RPMI7951 (cell line): ENCODE data around the gene KCNMA1. TPM values are rescaled to one million over a fixed set of nuclear protein-coding genes. Genes with fewer than 3 reads are reported as not detected.
A peak's percentile ranks its signal among the peaks of the same experiment; 100 is the strongest.
"Not testable (repeated sequence)": the region's sequence is repeated elsewhere in the genome, so short reads cannot be mapped to it uniquely, and the experiment has no call there.

ENCODE experiments used
- DNase-seq: peaks from one replicate; pipeline ENCODE4 v3.0.0-alpha.2; 2012; ENCODE audit warnings: low read depth
- total RNA-seq: library from RNA; depleted of rRNA; stranded (reverse); fragments of >200 nt; shearing (Covaris generic); gene quantifications from 2 replicates; pipeline ENCODE4 v1.2.3, GENCODE V29; 2014

The KCNMA1 gene
- total RNA-seq, 1 experiment from 2014 or later = 47.7 TPM

DNA sequence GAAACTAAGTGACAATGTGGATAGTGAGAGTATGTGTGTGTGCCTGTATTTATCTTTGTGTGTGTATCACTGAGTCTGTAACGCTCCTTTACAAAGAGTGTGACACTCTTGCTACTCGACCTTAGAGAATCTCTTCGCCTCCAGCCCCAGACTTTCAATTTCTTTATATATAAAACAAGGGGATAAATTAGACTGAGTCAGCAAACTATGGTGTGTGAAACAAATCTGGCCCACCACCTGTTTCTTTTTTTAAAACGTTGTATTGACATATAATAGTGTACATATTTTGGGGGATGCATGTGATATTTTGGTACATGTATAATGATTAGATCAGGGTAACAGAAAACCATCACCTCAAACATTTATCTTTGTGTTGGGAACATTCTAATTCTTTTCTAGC lies 240.5 kb downstream of the KCNMA1 start:
- no peak for DNase-seq

DNA sequence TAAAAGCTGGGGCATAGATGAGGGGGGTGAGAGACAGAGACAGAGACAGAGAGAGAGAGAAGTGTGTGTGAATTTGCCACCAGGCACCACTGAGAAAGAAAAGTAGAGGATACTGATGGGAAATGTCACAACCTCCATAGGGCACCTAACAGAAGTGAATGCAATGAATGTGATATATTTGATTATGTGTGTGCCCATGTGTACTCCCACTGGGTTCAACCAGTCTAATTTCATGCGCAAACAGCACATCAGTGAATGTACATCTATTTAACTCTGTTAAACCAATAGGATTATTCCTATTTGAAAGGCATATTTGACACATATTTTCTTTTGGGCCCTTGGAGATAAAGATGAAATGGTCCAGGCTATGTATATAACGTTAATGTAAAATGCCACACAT lies 241.3 kb downstream of the KCNMA1 start:
- DNase-seq = no peak

DNA sequence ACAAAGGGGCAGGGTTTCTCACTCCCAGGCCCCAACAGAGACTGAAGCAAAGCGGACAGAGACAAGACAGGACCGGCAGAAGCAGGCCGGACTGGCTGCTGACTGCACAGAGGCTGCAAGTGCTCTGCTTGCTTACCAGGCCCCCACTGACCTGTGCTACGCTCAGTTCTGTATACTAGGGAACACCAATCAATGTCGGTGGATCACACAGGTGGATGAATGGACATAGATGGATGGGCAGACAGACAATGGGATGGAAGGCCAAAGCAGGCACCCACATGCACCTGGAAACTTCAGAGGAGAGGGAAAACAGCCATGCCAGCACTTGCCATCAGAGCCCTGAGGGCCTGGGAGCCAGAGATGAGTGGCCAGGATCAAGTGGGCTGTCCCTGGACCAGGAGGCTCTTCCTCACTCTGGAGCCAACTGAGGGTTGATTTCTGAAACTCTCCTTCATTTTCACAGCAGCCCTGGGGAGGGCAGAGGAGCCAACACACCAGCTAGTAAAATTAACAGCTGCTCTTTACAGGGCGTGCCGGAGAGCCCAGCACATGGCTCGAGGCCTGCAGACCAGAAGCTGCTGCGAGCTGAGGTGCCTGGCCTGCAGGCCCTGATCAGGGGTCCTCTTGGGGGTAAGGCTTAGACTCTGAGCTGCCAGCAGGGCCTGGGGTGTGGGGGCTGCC lies 243.6 kb downstream of the KCNMA1 start:
- DNase-seq = peak; percentile 52

DNA sequence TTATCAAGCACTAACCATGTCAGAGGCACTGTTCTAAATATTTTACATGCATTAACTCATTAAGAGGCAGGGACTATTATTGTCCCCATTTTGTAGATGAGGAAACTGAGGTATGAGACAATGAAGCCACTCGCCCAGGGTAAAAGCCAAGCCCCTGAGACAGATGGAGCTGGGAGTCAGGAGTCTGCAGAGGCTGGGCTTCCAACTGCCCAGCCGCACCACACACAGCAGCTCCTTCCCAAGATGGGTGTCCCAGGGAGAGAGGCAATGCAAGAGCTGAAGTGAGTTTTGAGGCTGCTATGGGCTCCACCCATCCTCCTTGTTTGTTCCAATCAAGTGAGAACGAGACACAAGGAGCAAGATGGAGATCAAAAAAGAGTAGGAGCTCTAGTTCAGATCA lies 244.2 kb downstream of the KCNMA1 start:
- DNase-seq = no peak

DNA sequence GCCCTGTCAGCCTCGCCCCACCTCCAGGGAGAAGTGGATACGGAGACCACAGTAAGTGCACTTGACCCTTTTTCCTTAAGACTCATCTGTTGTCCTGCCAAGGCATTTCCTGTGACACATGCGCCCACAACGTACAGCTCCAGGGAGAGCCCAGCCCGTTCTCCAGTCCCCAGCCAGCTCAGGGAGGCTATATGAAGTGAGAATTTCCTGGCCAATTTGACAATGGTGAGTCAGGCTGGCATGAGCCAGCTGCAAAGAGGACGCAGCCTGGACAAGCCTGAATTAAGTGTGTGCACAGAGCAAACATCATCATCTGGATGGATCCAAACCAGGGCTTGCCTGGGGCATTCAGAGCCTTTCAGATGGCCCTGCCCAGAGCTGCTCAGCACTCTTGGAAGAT lies 244.8 kb downstream of the KCNMA1 start:
- DNase-seq = peak; percentile 99

DNA sequence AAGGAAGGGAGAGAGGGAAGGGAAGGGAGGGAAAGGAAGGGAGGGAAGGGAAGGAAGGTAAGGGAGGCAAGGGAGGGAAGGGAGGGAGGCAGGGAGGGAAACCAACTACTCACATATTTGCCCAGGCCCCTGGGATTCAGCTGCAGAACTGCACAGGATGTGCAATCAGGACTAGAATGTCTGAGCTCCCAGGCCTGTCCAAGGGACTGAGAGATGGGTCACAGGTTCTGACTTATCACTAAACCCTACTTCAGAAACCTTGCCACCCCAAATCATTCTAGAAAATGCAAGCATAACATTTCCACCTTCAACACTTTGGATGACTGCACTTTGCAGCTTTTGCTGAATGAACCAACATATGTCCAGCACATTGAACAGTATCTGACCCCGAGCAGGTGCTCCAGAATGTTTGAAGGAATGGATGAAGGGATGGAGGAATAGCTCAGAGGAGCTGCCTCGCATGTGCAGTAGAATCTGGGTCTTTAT lies 245.3 kb downstream of the KCNMA1 start:
- peak; percentile 70 for DNase-seq

DNA sequence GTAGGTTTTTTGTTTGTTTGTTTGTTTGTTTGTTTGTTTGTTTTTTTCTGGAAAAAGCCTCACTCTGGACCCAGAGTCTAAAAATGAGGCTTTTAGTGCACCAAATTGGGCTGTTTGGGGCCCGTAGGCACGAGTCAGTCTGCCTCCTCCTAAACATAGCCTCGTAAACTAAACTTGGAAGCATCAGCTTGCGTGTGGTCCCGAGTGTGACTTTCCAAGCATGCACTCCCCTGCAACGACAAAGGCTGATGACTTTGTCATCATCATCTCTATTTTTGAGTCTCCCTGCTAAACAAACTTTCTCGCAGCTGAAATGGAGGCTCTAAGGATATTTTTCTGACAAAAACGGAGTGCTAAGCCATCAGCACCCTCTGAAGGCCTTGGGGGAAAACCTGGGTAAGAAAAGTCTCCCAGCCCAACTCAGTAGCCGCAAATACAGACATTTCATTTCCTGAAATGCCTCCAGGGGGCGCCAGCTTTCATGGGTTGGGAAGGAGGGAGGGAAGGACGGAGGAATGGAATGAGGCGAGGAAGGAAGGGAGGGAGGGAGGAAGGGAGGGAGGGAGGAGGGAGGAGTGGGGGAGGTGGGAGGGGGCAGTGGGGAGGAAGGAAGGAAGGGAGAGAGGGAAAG lies 245.9 kb downstream of the KCNMA1 start:
- DNase-seq = peak; percentile 82

DNA sequence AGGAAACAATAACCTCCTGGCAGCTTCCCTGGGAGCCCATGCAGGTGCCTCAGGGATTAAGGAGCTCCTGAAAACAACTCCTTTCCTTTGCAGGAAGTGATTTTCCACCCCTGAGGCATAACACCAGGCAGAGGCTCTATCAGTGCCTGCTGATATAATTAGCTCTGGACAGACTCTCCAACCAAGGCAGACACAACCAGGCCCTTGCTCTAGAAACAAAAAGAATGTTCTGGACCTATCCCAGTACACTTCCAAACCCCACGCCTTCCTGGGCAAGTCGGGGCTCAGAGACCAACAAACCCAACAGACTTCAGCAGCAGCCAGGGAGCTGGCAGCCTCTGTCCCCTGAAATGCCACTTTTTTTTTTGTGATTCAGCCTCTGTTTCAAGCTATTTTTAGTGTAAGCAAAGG lies 247.1 kb downstream of the KCNMA1 start:
- peak; percentile 75 for DNase-seq

DNA sequence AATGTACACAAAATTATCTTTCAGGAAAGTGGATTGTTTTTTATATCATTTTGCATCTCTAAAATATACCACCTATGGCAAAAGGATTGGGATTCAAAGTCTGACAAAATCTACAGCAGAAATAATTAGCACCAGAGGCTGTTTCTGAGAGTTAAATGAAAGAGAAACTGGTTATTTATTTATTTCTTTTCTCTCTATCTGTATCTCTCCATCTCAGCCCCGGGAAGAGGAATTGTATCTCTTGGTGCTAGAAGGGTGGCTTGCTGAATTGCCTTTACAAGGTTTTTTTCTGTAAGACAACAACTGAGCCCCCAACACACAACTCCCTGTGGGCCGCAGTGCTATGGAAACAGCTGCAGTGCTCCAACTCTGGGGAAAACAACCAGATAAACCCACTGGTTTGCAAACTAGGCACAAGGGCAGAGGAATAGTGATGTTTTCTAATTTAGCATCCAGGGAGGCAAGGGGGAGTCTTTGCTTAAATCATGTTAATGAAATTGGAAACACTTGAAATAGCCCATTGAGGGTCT lies 249.0 kb downstream of the KCNMA1 start:
- DNase-seq = no peak

DNA sequence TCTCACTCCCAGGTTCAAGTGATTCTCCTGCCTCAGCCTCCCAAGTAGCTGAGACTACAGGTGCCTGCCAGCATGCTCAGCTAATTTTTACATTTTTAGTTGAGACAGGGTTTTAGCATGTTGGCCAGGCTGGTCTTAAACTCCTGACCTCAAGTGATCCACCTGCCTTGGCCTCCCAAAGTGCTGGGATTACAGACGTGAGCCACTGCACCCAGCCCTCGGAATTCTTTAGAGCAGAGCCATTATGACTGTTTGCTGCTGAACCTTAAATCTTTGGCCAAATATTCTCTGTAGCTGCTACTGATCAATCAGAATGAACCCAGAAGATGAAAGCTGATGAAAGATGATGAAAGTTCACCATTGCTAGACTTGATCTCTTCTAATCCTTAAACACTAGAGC lies 249.9 kb downstream of the KCNMA1 start:
- not testable (repeated sequence) for DNase-seq

DNA sequence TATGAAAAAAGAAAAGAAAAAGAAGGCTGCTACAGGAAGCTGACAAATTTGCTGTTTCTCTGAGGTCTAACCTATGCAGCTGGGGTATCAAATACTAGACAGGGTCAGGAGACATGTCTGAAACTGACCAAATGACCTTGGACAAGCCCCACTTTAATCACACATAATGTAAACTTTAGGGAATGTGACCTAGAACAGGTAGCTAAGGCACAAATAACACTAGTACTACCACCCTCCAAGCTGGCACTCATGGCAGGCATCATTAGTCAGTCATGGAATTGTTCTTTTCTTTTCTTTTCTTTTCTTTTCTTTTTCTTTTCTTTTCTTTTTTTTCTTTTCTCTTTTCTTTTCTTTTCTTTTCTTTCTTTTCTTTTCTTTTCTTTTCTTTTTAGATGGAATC lies 250.4 kb downstream of the KCNMA1 start:
- DNase-seq = no peak

DNA sequence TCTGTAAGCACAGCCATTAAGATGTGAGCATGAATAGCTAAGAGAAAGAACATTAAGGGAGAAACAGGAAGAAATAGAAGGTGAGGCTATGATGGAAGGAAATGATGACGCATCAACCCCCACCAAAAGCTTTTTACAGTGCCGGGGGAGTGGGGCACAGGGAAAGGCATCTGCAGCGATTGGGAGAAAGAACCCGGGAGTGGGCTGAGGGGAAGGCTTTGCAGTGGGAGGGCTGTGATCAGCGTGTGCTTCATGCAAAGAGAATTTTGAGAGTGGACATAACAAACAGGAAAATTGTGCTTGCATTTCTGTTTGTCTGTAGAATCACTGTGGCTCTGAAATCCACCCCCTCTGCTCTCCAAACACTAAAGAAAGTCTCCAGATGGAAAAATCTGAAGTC lies 250.8 kb downstream of the KCNMA1 start:
- DNase-seq = no peak

DNA sequence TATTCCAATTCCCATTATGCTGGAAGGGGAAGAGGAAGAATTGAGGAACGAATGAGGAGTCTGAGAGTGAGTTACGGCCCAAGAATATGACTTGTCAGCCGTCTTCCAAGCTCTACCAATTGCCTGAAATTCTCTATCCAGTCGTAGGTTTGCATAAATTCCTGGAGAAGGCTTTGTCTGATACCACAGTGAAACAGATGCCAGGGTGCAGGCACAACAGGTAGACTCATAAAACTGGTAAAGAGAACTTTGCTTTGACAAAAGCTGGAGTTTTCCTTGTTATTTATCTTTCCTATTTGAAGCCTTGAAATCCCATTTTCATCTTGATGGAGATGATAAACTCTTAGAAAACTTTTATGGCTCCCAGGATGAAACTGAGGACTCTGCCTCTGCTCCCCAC lies 251.2 kb downstream of the KCNMA1 start:
- DNase-seq = no peak

DNA sequence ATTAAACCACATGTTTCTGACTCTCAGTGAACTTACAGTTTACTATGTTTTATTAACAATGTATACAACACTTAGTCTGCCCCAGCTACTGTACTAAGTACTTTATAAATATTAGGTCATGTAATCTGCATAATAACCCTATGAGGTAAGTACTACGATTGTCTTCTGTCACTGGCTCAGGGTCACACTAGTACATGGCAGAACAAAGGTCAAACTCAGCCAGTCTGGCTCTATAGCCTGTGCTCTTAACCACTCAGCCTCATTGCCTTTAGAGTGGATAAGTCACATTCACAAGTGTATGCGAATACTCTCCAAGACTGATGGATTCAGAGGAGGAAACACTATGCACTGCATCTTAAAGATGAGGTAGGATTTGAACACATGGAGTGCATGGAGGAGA lies 252.3 kb downstream of the KCNMA1 start:
- no peak for DNase-seq

DNA sequence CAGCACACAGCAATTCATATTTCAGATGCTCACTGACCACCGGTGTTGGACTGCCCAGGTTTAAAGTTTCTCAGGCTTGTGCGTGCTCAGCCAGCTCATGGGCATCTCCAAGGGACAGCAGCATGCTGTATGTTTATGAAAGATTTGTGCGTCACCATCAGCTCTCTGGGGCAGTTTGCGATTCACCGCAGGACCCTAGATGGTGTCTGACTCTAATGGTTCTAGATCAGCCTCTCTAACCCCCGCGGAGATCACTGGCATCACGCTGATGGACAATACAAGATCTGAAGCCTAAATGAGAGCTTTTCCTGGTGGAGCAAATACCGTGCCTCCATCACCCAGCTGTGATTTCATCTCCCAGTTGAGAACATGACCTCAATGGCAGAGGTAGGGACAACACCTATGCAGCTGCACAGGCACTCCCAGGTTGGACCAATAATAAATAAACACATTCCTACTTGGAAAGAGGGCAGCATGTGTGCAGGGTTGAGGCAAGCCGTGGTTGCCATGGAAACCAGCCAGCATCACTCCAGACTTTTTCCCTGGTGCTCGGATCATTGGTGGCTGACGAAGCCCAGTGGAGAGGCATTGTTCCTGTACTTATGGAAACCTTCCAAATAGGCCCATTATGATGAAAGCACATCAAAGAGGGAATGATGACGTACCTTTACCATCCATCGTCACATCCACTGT lies 253.6 kb downstream of the KCNMA1 start:
- DNase-seq = no peak

DNA sequence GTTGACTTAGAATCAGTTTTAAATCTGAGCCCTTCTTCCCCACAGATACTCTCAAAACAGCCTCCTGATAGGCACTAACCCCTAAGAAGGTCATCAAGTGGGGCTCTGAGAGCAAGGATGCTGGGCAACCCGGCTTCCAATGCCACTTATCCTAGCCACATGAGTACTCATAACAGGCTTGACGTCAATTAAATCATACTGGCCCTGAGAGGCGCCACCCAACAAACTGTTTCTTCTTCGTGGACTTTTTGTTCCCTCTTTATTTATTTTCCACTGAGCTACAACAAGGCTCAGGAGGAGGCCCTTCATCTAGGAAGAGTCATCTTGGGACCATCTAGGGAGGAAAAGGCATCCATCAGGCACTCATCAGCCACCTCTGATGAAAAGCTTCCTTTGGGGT lies 255.9 kb downstream of the KCNMA1 start:
- DNase-seq = no peak

DNA sequence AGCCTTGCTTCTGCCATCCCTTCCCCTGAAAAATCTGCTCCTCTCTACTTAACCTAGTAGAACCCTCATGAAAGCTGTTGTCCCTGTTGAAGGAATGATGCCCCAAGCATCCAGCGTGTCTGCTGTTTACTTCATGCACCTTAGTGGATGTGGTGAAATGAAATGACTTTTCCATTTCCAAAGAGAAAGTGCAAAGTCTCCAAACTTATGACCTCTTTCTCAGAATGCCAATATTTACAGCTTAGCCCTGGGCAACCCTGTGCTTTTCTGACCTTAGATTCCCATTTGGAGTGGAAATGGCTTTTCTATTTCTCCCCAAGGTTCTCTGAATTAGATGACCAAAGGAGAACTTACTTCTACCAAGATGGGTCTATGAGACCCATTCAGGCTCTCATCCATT lies 256.9 kb downstream of the KCNMA1 start:
- no peak for DNase-seq

DNA sequence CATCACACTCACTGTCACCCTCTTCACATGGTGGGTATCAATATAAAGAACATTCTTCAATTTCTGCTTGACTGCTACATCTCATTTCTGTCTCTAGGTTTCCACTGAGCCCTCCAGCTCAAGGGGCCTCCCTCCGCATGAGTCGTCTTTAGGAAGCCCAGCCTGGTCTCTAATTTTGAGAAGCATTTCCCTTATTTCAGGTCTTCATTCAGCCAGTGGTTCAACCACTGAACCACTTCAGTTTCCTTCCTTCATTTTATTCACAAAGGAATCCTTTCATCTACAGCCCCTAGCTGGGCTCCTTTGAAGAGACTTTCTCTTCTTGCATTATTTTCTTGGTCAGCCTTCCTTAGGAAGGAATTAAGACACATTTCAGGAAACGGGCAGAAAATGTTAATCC lies 257.4 kb downstream of the KCNMA1 start:
- no peak for DNase-seq

DNA sequence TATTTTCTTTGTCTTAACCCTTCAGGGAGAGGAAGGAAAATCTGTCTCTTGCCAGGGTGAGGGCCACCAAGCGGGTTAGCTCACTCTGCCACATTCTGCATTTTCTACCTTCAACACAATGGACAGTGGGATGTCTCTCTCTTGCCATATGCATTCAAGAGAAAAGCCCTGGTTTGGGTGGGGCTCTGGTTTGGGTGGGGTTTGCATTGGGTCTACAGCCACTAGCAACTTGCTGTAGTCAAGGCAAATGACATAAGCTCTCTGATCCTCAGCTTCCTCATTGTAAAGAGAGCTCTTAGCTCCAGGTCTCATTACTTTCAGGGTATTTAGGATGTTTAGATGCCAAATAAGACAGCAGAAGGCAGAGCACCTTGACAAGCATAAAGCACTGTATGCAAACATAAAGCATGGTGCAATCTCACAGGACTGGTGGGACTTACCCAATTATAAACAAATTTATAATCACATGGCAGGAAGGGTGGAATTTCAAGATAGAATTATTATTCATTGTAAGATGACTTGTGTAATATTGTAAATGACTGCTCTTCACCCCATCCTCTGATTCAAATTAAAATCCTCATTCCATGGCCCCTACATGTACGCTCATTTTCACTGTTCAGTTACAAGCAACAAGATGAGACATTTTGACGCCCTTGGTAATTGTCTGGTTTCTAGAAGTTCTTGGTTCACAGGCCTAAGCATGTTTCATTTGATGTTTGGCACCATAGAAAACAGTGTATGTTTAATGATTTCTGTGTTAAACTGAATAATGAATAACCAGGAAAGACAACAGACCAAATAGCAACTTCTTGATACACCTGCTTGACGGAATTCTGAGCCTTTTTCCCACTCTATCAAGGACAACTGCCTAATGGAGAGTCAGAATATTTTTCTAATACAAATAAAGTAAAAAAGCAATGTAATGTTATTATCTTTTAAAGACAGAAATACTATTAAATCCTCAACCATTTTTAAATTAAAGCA lies 258.9 kb downstream of the KCNMA1 start:
- DNase-seq = no peak

DNA sequence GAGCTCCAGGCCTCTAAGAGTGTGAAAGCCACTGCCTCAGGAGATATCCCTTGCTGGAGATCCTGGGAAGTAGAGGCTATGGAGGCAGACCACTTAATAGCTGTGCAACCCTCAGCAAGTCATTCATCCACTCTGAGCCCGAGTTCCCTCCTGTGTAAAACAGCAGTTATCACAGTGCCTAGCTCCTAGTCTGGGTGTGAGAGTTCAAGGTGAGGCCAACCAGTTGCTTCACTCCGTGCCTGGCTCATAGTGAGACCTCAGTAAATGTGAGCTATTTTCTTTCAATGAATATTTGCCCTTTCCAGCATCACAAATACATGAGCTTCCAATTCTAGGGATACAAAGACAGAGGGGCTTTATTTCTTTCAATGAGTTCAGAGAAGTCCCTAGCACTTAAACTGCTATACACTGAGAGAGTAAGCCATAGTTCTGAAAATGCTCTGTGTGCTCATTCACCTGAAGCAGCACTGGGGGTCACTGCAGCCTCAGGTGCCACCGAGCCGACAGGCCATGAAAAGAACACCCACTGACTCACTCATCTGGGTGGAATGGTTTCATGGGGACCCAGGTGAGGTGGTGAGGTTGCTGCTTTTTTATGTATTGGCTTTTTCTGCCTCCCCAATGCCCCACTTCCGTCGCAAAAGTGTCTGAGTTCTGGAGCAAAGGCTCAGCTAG lies 259.8 kb downstream of the KCNMA1 start:
- DNase-seq = no peak

DNA sequence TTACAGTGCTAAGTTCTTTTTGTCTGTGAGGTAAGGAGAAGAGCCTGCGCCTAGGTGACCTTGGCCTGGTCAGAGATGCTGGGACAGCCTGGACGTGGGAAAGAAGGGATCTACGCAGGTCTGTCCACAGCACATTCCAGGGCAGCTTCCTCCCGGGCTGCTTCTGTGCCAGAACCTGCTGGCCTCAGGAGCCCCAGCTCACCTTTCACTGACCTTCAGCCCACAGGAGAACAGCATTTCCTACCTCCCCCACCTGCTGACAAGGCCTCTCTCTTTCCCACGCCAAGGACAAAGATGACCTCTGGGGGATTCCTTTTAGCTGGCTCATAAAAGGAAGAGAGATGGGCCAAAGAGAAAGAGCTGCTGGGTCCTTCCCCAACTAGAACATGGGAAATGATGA lies 260.6 kb downstream of the KCNMA1 start:
- peak; percentile 30 for DNase-seq
